AG10803 (cell line): Measurements from ENCODE around the gene ADGRL3.

Experiments used
- DNase-seq: peaks from one replicate; pipeline ENCODE4 v3.0.0; 2010; ENCODE audit warnings: low read depth
- H3K4me3 ChIP-seq: 2 replicates; pipeline ENCODE4 v1.5.1; 2011; ENCODE audit warnings: mild to moderate bottlenecking, low read length, control low read depth
- TF ChIP-seq, protein P1 (sequence below): conservative IDR thresholded peaks from 2 replicates; pipeline ENCODE4 v1.5.1; 2011; ENCODE audit warnings: mild to moderate bottlenecking, low read length, control low read depth, inconsistent platforms

ADGRL3 gene

DNA sequence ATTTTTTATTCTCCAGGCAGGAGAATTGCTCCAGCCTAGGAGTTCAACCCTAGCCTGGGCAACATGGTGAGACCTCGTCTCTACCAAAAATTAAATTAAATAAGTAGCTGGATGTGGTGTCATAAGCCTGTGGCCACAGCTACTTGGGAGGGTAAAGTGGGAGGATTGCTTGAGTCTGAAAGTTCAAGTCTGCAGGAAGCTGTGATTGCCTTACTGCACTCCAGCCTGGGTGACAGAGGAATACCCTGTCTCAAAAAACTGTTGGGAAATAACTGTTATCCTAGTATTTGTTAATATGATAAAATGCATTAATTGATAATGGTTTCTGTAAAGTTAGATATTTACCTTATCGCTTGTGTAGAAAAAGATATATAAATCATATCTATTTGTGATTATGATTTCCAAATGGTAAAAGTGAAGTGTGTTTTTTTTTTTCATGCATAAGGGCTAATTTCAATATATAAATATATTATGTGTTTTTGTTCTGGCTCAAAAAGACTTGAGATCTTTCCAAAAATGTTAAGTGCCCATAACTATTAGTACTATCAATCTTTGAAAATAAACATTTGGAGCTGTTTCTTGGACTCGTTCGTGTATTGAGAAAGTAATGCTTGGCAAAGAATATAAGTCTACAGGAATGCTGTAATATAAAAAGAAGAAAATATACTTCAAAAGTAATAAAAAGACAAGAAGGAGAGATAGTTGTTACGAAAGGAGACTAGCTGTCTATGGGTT, 396.6 kb downstream of the ADGRL3 start:
- TF ChIP-seq, protein P1, sequence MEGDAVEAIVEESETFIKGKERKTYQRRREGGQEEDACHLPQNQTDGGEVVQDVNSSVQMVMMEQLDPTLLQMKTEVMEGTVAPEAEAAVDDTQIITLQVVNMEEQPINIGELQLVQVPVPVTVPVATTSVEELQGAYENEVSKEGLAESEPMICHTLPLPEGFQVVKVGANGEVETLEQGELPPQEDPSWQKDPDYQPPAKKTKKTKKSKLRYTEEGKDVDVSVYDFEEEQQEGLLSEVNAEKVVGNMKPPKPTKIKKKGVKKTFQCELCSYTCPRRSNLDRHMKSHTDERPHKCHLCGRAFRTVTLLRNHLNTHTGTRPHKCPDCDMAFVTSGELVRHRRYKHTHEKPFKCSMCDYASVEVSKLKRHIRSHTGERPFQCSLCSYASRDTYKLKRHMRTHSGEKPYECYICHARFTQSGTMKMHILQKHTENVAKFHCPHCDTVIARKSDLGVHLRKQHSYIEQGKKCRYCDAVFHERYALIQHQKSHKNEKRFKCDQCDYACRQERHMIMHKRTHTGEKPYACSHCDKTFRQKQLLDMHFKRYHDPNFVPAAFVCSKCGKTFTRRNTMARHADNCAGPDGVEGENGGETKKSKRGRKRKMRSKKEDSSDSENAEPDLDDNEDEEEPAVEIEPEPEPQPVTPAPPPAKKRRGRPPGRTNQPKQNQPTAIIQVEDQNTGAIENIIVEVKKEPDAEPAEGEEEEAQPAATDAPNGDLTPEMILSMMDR = no peak
- no peak for DNase-seq
- H3K4me3 ChIP-seq = no peak overlapping the region

DNA sequence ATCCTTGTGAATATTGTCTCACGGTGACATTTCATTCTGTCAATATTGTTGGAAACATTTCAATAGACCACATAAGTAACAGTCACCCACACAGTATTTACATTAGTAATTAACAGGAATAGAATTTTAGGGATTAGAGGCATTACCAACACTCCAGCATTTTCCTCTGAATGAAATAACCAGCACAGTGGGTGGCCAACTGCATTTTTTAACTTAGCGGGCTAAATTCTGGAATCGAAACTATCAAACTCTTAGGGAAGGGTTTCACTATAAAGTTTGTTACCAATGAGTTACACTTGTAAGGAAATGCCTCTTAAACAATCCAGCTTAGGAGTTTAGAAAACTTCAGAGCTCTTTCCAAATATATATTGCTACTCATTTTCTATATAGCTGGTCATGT, 403.0 kb downstream of the ADGRL3 start:
- TF ChIP-seq, protein P1 = no peak
- DNase-seq = no peak
- H3K4me3 ChIP-seq = no peak overlapping the region

DNA sequence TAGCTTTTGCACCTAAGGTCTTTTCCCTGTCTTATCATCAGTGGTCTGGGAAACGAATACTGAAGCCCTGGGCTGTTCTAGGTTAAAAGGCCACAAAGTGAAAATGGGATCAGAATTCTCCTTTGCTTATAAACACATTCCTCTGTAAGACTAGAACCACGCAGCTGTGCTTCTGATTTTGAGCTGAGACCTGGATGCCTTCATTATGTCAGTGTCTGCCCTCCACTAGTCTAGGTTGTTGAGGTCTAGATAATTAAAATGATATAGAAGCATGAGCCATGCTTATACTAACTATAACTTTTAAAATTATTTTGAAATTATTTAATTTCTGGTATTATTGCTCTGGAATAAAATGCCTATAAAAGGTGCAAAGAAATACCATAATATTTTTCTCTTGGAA, 403.9 kb downstream of the ADGRL3 start:
- H3K4me3 ChIP-seq = no peak overlapping the region
- DNase-seq = no peak
- TF ChIP-seq, protein P1 = no peak

DNA sequence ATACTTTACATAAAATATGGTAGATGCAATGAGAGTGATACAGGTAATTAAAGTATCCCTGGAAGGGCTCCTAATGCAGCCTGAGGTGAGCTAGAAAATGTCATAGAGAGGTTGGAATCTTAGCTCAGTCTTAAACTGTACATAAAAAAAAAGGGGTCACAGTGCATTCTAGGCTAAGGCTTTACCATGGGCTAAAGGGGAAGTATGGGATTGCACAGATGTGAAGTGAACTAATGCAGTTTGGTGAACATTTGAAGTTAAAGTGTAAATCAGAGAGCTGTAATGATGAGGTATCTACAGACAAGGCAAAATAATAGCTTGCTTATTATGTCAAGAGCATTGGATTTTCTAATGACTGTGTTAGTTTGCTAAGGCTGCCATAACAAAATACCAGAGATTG, 405.9 kb downstream of the ADGRL3 start:
- TF ChIP-seq, protein P1 = no peak
- H3K4me3 ChIP-seq = no peak overlapping the region
- no peak for DNase-seq

DNA sequence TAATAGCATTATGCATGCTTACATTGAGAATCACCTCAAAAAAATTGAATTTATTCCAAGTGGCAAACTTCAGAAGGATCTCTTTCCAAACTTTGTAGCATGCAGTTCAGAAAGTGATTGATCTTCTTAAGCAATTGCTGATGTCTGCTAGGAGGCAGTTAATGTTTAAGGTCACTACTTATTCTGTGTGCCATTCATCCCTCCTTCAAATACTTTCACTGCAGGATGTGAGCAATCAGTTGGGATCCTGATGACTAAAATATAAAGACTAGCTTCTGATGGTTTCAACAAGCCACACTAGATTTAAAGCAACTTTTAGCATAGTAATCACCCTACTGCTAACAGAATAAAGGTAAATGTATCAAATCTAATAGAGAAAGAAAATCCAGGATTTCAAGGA, 414.1 kb downstream of the ADGRL3 start:
- TF ChIP-seq, protein P1 = no peak
- DNase-seq = no peak
- no peak overlapping the region for H3K4me3 ChIP-seq

DNA sequence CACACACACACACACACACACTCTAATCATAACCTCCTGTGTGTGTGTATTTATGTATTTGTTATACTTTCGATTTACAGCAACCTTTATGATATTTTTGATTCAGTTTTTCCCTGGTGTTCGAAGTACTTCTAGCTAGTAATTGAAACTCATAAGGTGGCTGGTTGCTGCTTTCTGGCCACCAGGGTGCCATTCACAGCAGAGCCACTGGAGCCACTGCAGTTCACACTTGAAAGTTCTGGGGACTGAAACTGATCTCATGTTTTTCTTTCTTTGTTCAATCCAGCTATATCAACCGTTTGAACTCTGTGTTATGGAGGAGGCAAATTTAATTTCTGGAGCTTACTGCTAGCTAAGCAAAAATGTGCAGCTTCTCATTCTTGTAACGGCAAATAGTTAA, 419.4 kb downstream of the ADGRL3 start:
- DNase-seq = no peak
- TF ChIP-seq, protein P1 = no peak
- H3K4me3 ChIP-seq = no peak overlapping the region

DNA sequence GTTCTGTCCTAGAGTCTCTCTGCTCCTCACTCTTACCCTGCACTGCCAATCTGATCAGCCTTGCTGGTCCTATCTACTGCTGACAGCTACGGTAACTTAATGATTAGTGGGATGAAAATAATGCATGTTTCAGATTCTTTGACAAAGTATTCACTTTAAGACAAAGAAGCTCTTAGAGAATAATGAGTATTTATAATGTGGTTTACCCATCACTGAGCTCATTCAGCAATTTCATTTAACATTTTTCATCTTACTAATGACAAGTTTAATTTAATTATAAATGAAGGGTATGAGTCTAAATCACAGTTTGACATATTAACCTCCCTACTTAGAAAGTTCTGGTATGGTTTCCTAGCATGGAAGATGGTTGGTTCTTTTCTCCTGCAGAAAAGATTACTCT, 428.2 kb downstream of the ADGRL3 start:
- DNase-seq = no peak
- TF ChIP-seq, protein P1 = no peak
- no peak overlapping the region for H3K4me3 ChIP-seq
